Activated CD4-positive, alpha-beta T cell treated with anti-CD3 and anti-CD28 coated beads, Interleukin-2, Interleukin-4, amounts not matched to agents 100 ng/mL and 50 ng/mL, durations not matched to agents 16 hours and 8 hours (primary cell): ENCODE measurements around the gene SOX4.
"Not testable (repeated sequence)": the region's sequence is repeated elsewhere in the genome, so short reads cannot be mapped to it uniquely, and the experiment has no call there.

Experiments
- DNase-seq: peaks from one replicate; pipeline ENCODE4 v3.0.0-alpha.2; 2020; ENCODE audit warnings: low spot score

Gene SOX4

DNA sequence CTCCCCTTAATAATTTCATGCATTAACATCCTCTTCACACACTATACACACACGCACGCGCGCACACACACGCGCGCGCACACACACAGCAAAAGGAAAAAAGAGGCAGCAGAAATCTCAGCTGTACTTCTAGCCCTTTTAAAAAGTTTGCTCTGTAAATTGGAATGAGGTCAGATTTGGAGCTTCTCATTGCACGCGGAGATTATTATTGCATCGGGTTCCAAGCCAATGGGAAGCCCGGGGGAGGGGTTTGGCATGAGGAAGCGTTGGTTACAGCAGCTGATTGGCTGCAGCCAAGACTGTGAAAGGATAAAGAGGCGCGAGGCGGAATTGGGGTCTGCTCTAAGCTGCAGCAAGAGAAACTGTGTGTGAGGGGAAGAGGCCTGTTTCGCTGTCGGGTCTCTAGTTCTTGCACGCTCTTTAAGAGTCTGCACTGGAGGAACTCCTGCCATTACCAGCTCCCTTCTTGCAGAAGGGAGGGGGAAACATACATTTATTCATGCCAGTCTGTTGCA is at the start of gene SOX4:
Gene SOX4, plus strand, starts transcription at position 340 of the 515 bp plus-strand sequence. CDS start 784 bp downstream, outside the sequence.
- DNase-seq = peak; percentile 70

DNA sequence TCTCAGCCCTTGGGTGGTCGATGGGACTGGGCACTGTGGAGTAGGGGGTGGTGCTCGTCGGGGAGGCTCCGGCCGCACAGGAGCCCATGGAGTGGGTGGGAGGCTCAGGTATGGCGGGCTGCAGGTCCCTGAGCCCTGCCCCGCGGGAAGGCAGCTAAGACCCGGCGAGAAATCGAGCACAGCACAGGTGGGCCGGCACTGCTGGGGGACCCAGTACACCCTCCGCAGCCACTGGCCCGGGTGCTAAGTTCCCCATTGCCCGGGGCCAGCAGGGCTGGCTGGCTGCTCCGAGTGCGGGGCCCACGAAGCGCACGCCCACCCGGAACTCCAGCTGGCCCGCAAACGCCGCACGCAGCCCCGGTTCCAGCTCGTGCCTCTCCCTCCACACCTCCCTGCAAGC is 41.3 kb upstream of the SOX4 start:
- not testable (repeated sequence) for DNase-seq

GRCh38 chr6:21554286-21554685 is 39.3 kb upstream of the SOX4 start:
- no peak for DNase-seq

GRCh38 chr6:21555197-21555596 is 38.4 kb upstream of the SOX4 start:
- no peak for DNase-seq

GRCh38 chr6:21556511-21556910 is 37.0 kb upstream of the SOX4 start:
- DNase-seq = no peak

DNA sequence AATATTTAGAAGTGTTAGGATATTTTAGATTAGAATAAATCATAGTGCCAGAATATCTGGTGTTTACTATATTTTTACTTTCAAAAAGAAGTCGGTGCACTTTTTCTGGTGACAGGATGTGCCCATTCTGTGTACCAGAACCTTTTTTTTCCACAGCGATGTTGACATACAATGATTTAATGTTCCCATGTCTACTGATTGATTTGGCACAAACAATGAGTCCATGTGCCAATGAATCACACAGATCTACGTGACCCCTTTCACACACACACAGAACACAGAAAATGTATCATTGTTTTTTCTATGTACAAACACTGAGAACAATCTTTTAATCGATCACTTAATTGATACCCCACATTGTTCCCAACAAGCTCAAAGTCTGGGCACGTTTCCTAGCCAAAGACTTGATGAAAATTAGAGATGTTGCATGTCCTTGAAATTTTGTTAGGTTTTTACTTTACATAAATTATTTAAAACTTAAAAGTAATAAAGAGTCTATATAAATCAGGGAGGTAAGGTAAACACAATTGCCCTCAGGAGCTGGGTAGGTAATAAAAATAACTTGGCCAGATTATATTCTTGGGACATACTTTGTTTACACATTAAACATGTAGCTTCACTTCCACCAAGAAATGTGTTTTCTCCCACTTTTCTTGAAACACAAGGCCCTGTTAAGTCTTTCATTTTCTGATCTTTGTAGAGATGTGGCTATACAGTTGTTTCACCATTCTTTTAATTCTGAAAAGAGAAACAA is 36.4 kb upstream of the SOX4 start:
- DNase-seq = no peak

DNA sequence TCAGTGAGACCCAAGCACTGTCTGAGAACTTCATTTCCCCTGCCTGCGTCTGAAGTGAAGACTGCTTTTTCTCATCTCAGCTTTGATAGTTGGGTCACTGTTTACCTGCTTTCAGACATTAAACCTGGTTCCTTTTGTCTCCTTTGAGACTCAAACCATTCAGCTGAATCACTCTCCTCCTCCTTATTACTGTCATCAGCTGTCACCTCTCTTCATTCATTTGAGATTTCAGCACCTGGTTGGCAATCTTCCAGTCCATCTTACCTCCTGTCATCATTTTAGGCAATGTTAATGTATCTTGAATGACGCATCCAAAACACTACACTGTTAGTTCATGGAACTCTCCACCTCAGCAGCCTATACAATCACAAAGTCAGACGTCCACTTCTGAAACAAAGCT is 34.3 kb upstream of the SOX4 start:
- DNase-seq = no peak

GRCh38 chr6:21560249-21560648 is 33.3 kb upstream of the SOX4 start:
- DNase-seq = no peak

GRCh38 chr6:21565431-21565830 is 28.1 kb upstream of the SOX4 start:
- no peak for DNase-seq

GRCh38 chr6:21578523-21578922 is 15.0 kb upstream of the SOX4 start:
- no peak for DNase-seq

- no peak for DNase-seq
Measured at GRCh38 chr6:21582651-21583050, 10.9 kb upstream of the SOX4 start.

DNA sequence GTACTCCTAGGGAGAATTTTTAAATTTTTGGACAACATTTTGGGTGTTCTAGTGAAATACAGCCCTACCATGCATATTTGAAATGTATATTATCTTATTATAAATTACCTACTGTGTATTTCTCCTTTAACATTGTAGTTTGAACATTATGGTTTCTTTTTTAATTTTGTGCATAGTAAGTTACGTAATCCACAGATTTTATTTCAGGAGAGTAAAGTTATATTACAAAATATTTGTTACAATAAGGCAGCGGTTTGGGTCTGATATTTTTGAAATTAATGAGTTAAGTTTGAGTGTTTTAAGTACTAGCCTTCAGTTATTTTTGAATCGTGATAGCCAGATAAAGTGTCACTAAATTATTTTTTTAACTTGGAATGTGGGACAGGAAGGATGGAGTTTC is 7.3 kb upstream of the SOX4 start:
- no peak for DNase-seq

DNA sequence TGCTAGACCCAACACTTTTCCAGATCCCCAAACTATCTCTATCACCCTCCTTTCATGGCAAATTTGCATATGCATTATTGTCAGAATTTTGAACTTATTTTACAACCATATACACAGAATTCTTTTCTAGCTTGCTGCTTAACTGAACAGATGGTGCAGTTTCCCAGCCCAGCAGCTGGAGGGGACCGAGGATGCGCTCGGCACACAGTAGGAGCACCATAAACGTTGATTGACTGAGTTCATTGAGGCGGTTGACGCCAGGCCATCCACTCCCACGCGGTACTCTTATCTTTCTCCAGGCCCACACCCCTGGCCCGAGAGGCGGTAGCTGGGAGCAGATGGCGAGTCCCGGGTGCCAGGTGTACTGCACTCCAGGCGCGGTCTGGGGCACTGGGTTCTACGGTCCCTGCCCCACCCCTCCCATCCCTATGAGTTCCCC is 6.8 kb upstream of the SOX4 start:
- no peak for DNase-seq

DNA sequence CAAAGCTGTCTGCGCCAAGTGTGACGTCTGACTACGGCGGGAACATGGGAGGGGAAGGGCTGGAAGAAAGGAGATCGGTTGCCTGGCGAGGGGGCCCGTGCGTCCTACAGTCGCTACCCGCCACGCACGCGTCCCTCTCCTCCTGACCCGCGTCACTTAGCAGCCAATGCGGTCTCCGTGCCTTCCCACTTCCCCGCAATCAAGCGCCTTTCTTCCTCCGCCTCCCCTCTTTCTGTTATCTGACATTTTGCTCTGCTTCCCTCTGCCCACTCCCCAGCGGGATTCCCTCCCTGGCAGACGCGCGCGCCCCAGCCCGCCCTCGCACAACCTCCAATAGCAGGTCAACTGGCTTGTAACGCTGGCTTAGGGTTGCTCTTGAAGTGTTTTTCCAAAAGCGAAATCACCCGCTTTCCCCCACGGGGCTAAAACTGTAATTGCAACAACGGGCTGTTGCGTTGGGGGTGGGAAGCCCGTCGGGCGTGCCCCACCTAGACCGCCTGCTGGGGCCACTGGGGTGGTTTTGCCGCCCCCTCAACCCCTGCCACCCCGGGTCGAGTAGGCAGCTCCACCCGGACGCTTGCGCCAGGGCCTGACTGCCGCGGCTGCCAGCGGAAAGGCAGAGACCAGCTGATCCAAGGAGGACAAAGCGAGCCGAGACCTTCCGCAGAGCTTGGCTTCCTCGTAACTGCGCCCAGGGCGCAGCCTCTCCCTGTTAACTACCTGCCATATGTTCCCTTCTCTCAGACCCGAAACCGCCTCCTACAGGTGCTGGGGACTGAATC is 6.2 kb upstream of the SOX4 start:
- peak; percentile 15 for DNase-seq

DNA sequence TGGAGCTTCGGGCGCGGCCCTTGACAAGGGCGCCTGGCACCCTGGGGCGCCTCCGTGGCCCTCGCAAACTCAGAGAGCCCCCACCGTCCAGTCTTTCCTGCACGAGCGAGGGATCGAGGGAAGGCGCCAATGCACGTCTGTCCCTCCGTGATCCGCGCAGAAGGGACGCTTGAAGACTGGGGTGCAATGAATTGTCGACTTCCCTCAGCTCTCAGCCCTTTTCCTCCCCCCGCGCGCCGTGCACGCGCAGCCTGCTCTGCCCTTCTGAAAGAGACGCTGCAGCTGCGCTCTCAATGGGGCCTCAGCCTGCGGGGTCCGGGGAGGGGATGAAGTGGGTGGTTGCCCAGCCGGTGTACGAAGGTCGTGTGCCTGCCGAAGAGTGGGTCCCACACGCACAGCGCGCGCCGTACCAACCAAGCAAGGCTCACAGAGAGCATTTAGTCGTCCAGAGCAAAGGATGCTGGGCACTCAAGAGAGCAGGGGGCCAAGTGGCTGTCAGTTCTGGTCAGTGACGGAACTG is 5.5 kb upstream of the SOX4 start:
- DNase-seq = peak; percentile 6

- DNase-seq = peak; percentile 49
Measured at GRCh38 chr6:21588481-21589351, 4.8 kb upstream of the SOX4 start.

GRCh38 chr6:21589352-21590345 is 3.9 kb upstream of the SOX4 start:
- DNase-seq = peak; percentile 86

- no peak for DNase-seq
Measured at GRCh38 chr6:21590346-21590745, 3.2 kb upstream of the SOX4 start.

DNA sequence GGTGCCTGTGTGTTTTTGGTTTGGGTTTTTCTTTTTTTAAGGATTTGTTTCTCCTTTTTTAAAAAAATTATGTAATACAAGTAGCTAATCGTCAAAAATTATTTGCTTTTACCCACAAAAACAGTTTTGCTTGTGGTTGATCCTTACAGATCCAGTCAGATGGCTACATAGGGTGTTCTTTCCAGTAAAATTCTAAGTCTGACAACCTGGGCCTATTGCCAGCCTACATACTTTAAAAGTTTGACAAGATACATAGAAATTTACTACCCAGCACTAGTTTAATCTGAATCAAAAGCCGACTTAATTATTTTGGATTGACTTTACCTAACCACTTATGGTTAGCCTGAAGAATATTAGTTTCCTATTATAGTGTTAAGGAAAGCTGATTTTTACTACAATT is 2.1 kb upstream of the SOX4 start:
- DNase-seq = no peak

GRCh38 chr6:21592953-21593352 is 598 bp upstream of the SOX4 start:
- no peak for DNase-seq
